GM18951 (cell line): ENCODE results near the gene AGAP2.

Source experiments
- POLR2A ChIP-seq: IDR thresholded peaks from 4 replicates; pipeline ENCODE4 v1.6.1; 2011; ENCODE audit warnings: mild to moderate bottlenecking; ENCODE audit not compliant: insufficient read length, insufficient read depth; ENCODE audit errors: extremely low read depth
- in situ Hi-C: fragments of 300-500 bp; cut with MboI; formaldehyde crosslinking; loops from one replicate; pipeline ENCODE4 v1.12.0; 2022; ENCODE audit warnings: low sequenced_read_pairs, mixed read lengths, inconsistent platforms; ENCODE audit not compliant: unreplicated experiment

The AGAP2 gene

GRCh38 chr12:57741844-57742738, 3.5 kb upstream of the AGAP2 start:
- peak; percentile 61 for TF ChIP-seq POLR2A
- in situ Hi-C loops = no loop called here

- in situ Hi-C loops = no loop called here
- TF ChIP-seq POLR2A = no peak
These were observed 2.9 kb upstream of the AGAP2 start for GRCh38 chr12:57741413-57741789.

GRCh38 chr12:57740656-57741412, 2.3 kb upstream of the AGAP2 start:
- in situ Hi-C loops = no loop called here
- TF ChIP-seq POLR2A = no peak

GRCh38 chr12:57739914-57740538, 1.5 kb upstream of the AGAP2 start:
- in situ Hi-C loops = no loop called here
- no peak for TF ChIP-seq POLR2A

- TF ChIP-seq POLR2A = no peak
- in situ Hi-C loops = no loop called here
These were observed 845 bp upstream of the AGAP2 start for GRCh38 chr12:57739387-57739786.

GRCh38 chr12:57737467-57738460, 778 bp downstream of the AGAP2 start:
- TF ChIP-seq POLR2A = no peak
- in situ Hi-C loops = no loop called here

- no peak for TF ChIP-seq POLR2A
- in situ Hi-C loops = no loop called here
These were observed 1.6 kb downstream of the AGAP2 start for GRCh38 chr12:57736741-57737466.

- in situ Hi-C loops = no loop called here
These were observed 2.4 kb downstream of the AGAP2 start for GRCh38 chr12:57735952-57736740.

GRCh38 chr12:57735198-57735855, 3.2 kb downstream of the AGAP2 start:
- in situ Hi-C loops = no loop called here

More at GRCh38 chr12:57735952-57736740, 2.4 kb downstream of the AGAP2 start:
- TF ChIP-seq POLR2A = no peak

GRCh38 chr12:57734591-57734990, 4.0 kb downstream of the AGAP2 start:
- no peak for TF ChIP-seq POLR2A
- in situ Hi-C loops = no loop called here

More at GRCh38 chr12:57735198-57735855, 3.2 kb downstream of the AGAP2 start:
- no peak for TF ChIP-seq POLR2A
